ENCODE data around the gene PKNOX2. TPM values are rescaled to one million over a fixed set of nuclear protein-coding genes. Genes with fewer than 3 reads are reported as not detected.

The PKNOX2 gene
- polyA plus RNA-seq, 2 of the 4 experiments (the other 2 are of a cell fraction), result not detected

DNA sequence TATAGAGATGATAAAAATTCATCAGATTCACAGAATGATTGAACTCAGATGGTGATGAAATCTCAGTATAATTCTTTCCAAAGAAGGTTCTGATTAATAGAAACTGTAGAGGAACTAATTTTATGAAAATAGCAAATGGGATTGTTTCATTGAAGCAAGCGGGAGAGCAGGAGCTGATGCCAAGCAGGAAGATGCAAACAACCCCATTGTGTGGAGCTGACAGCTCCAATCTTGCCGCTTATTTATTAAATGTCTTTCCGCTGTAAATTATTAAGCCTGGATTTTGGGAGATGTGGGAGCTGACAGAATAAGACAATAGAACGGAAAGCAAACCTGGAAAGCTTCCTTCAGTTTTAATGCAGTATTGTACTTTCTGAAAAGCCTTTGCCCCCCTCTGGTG is 47.1 kb upstream of the PKNOX2 start:
- Histone ChIP-seq H3K4me1 (no peaks in the 10 kb centered on the region; the same call in 2 of the 3 replicates), H3K27ac (no peak overlapping the region), H3K9me3 (peaks cover 3% of the 10 kb centered on the region; the same call in 1 of the 3 replicates), H3K4me2 (no peak overlapping the region), H3K4me3 (no peak overlapping the region)
- ChIA-PET CTCF (interaction anchor here (1.6 kb wide), 1 partner anchor 47 kb away, joined by 3 read pairs; the partner anchor contains the start of gene PKNOX2), POLR2A (no interaction called here)
- WGBS (ENCODE audit: missing lambda C conversion rate), result 79% methylated on average over 4 of the region's 4 CpGs
- no peak for FAIRE-seq
- no peak for DNase-seq (ENCODE audit: low read depth in 1 of 2, low spot score in 1 of 2)
- no peak for TF ChIP-seq ELK1 (IDR thresholded peaks at IDR 0.05; ENCODE audit: low read depth, low read length)
- no peak for TF ChIP-seq REST (IDR thresholded peaks at IDR 0.05)
- TF ChIP-seq GATA3 (IDR thresholded peaks at IDR 0.05; ENCODE audit: borderline replicate concordance), result no peak
- TF ChIP-seq EHMT2 (IDR thresholded peaks at IDR 0.05; ENCODE audit: low read depth), result no peak
- no peak for TF ChIP-seq ATOH8 (CRISPR knock-in tag; IDR thresholded peaks at IDR 0.05; ENCODE audit: low read depth)
- no peak for TF ChIP-seq ZFP36 (IDR thresholded peaks at IDR 0.05; ENCODE audit: borderline replicate concordance, partially characterized antibody)
- ATAC-seq, result no peak

- ATAC-seq, result no peak
- Histone ChIP-seq H3K4me2 (peak overlapping the region; percentile 69), H3K9me3 (peaks cover 6% of the 10 kb centered on the region; the same call in 2 of the 3 replicates), H3K4me1 (no peaks in the 10 kb centered on the region), H3K4me3 (peak overlapping the region; percentile 35), H3K27ac (peak overlapping the region in 1 of 2 experiments; percentile 72; a peak in 3 of 6 replicates)
- no peak for TF ChIP-seq EHF (CRISPR knock-in tag; IDR thresholded peaks at IDR 0.05)
- TF ChIP-seq POLR2AphosphoS2 (conservative IDR thresholded peaks at IDR 0.05; ENCODE audit: low read length), result no peak
- TF ChIP-seq, protein P1, sequence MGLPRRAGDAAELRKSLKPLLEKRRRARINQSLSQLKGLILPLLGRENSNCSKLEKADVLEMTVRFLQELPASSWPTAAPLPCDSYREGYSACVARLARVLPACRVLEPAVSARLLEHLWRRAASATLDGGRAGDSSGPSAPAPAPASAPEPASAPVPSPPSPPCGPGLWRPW (IDR thresholded peaks at IDR 0.05), result no peak
- no peak for TF ChIP-seq CHD4 (IDR thresholded peaks at IDR 0.05; ENCODE audit: borderline replicate concordance)
- no peak for TF ChIP-seq TP53 (CRISPR knock-in tag; IDR thresholded peaks at IDR 0.05)
- TF ChIP-seq TFCP2L1 (CRISPR knock-in tag; IDR thresholded peaks at IDR 0.05), result no peak
- TF ChIP-seq CBX8 (IDR thresholded peaks at IDR 0.05), result no peak
- ChIA-PET POLR2A (interaction anchor here (1.0 to 1.6 kb wide), 2 partner anchors 11 to 12 kb away, joined by 3 to 5 read pairs; partner anchors contain the start of gene TMEM218), CTCF (interaction anchor here (1.1 to 3.2 kb wide), 11 partner anchors 9 to 281 kb away, joined by 3 to 19 read pairs (median 5); partner anchors contain the start of gene TMEM218)
- no peak for DNase-seq (ENCODE audit: low read depth in 1 of 2, low spot score in 1 of 2)
- no peak for FAIRE-seq
- WGBS (ENCODE audit: missing lambda C conversion rate), result 78% methylated on average over 4 of the region's 4 CpGs
These were observed 41.2 kb upstream of the PKNOX2 start for GRCh38 chr11:125123194-125123946.

All from A549 (cell line).